Right hindlimb (tissue), 1 donor: ENCODE data around the gene TBL1X.
A peak's percentile ranks its signal among the peaks of the same experiment; 100 is the strongest.

ENCODE experiments used
- DNase-seq: peaks from one replicate; pipeline ENCODE4 v3.0.0-alpha.2; 2018

Gene TBL1X

GRCh38 chrX:9784332-9784731 is 319.5 kb downstream of the TBL1X start:
- no peak for DNase-seq

GRCh38 chrX:9785254-9785943 is 320.5 kb downstream of the TBL1X start:
- DNase-seq = no peak

- peak; percentile 38 for DNase-seq
Measured at GRCh38 chrX:9785944-9786797, 321.3 kb downstream of the TBL1X start, which contains the start of gene SHROOM2. TSS of gene SHROOM2 (plus strand) at chrX:9786429. CDS start at chrX:9786546, 117 bp downstream.

- DNase-seq = no peak
Measured at GRCh38 chrX:9786798-9787635, 322.2 kb downstream of the TBL1X start.

GRCh38 chrX:9788911-9789310 is 324.1 kb downstream of the TBL1X start:
- no peak for DNase-seq

- DNase-seq = no peak
Measured at GRCh38 chrX:9789555-9789954, 324.7 kb downstream of the TBL1X start.
